ENCODE results near the gene OSBPL6.

DNA sequence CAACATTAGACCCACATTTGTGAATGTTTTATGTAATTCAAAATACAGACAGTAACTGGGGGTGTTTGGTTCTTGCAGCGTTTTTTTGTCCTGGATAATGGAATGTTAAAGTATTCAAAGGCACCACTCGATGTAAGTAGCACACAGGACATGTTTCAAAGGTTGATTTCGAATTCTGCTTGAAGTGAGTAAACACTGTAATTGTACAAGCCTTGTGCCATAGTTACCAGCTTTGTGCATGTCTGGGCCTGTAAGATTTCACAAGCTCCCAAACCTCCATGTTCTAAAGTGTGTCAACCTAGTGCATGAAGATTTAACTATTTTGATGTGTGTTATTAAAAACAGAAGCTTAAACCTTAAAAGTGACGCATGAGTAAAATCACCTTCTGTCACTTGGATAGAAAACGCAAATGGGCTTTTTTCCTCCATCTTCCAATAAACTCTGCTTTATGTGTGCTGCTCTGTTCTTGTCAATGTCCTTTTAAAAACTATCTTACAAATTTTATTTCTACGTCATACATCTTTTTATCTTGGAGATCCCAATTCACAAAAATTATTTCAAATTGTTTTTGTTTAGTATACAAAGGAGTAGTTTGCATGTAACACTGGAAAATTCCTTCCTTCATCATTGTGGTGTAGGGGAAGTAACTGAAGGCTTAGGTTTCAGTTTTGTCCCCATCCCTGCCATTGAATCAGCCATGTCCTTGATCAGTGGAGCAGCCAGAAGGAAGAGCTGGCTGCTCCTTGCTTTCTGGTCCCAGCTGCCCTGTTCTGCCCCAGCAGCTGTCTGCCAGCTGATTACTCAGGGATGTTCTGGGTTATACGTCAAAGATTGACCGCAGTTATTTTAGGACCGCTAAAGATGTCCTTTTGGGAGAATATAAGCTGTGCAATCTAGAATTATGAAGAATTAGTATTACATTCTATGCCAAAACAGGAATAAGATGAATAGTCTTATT, 137.4 kb downstream of the OSBPL6 start:
- TF ChIP-seq, protein P1, sequence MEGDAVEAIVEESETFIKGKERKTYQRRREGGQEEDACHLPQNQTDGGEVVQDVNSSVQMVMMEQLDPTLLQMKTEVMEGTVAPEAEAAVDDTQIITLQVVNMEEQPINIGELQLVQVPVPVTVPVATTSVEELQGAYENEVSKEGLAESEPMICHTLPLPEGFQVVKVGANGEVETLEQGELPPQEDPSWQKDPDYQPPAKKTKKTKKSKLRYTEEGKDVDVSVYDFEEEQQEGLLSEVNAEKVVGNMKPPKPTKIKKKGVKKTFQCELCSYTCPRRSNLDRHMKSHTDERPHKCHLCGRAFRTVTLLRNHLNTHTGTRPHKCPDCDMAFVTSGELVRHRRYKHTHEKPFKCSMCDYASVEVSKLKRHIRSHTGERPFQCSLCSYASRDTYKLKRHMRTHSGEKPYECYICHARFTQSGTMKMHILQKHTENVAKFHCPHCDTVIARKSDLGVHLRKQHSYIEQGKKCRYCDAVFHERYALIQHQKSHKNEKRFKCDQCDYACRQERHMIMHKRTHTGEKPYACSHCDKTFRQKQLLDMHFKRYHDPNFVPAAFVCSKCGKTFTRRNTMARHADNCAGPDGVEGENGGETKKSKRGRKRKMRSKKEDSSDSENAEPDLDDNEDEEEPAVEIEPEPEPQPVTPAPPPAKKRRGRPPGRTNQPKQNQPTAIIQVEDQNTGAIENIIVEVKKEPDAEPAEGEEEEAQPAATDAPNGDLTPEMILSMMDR (IDR thresholded peaks at IDR 0.05; ENCODE audit: low read depth, low read length, missing input control): no peak
- no peak for TF ChIP-seq TAF1 (conservative IDR thresholded peaks at IDR 0.05)
- TF ChIP-seq, protein P2, sequence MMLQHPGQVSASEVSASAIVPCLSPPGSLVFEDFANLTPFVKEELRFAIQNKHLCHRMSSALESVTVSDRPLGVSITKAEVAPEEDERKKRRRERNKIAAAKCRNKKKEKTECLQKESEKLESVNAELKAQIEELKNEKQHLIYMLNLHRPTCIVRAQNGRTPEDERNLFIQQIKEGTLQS (IDR thresholded peaks at IDR 0.05): no peak
- no peak for TF ChIP-seq GABPA (IDR thresholded peaks at IDR 0.05 in 1 of 2, conservative IDR thresholded peaks at IDR 0.05 in 1 of 2)
- TF ChIP-seq HNF4A (conservative IDR thresholded peaks at IDR 0.05): peak; percentile 65 to 77
- TF ChIP-seq, protein P3, sequence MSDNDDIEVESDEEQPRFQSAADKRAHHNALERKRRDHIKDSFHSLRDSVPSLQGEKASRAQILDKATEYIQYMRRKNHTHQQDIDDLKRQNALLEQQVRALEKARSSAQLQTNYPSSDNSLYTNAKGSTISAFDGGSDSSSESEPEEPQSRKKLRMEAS (IDR thresholded peaks at IDR 0.05): peak; percentile 9
- TF ChIP-seq, protein P4, sequence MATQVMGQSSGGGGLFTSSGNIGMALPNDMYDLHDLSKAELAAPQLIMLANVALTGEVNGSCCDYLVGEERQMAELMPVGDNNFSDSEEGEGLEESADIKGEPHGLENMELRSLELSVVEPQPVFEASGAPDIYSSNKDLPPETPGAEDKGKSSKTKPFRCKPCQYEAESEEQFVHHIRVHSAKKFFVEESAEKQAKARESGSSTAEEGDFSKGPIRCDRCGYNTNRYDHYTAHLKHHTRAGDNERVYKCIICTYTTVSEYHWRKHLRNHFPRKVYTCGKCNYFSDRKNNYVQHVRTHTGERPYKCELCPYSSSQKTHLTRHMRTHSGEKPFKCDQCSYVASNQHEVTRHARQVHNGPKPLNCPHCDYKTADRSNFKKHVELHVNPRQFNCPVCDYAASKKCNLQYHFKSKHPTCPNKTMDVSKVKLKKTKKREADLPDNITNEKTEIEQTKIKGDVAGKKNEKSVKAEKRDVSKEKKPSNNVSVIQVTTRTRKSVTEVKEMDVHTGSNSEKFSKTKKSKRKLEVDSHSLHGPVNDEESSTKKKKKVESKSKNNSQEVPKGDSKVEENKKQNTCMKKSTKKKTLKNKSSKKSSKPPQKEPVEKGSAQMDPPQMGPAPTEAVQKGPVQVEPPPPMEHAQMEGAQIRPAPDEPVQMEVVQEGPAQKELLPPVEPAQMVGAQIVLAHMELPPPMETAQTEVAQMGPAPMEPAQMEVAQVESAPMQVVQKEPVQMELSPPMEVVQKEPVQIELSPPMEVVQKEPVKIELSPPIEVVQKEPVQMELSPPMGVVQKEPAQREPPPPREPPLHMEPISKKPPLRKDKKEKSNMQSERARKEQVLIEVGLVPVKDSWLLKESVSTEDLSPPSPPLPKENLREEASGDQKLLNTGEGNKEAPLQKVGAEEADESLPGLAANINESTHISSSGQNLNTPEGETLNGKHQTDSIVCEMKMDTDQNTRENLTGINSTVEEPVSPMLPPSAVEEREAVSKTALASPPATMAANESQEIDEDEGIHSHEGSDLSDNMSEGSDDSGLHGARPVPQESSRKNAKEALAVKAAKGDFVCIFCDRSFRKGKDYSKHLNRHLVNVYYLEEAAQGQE (IDR thresholded peaks at IDR 0.05): no peak
- peak; percentile 47 for TF ChIP-seq FOXA2 (IDR thresholded peaks at IDR 0.05)
- TF ChIP-seq RXRA (IDR thresholded peaks at IDR 0.05): peak; percentile 13 to 22
- peak; percentile 77 for TF ChIP-seq SP1 (IDR thresholded peaks at IDR 0.05)

Data from liver (tissue), 3 donors.